ENCODE measurements around the gene SLC7A5. TPM values are rescaled to one million over a fixed set of nuclear protein-coding genes. Genes with fewer than 3 reads are reported as not detected.

SLC7A5 gene
- total RNA-seq, 1 donor from 2014 or later, result 7.6 TPM

DNA sequence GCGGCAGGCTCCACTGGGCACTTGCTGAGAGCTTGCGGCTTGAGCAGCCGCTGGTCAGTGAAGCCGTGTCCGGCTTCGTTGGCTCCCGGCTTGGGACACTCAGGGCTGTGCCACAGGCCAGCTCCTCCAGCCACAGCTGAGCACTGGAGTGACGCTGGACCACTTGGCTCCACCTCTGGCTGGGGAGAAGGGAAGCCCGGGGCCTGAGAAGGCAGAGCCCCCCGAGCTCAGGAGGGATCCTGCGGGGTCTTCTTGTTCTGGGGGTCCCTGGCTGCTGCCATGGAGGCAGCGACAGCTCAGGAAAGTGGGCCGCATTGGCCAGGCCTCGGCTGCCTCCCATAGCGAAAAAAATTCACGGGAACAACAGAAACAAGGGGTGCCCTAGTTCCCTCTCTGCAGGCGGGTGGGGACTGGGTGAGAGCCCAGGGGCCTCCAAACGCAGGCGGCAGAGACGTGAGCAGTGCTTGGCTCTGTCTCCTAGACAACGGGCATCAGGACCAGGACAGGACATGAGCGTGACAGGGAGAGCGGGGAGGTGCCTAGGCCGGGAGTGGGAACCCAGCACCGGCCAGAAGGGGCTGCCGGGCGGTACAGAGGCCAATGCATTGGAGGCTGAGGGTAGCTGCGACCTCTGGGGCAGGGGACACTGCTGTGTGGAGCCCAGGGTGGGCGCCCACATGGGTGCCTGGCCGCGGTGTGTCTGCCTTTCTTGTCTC lies 37.7 kb downstream of the SLC7A5 start:
- Histone ChIP-seq H3K4me3 (no peak overlapping the region), H3K9me3 (no peaks in the 10 kb centered on the region), H3K4me1 (no peaks in the 10 kb centered on the region), H3K27me3 (no peaks in the 10 kb centered on the region), H3K36me3 (no peaks in the 10 kb centered on the region), H3K27ac (no peak overlapping the region)
- intact Hi-C loops (cut with DNase I), result no loop called here
- TF ChIP-seq, protein P1, sequence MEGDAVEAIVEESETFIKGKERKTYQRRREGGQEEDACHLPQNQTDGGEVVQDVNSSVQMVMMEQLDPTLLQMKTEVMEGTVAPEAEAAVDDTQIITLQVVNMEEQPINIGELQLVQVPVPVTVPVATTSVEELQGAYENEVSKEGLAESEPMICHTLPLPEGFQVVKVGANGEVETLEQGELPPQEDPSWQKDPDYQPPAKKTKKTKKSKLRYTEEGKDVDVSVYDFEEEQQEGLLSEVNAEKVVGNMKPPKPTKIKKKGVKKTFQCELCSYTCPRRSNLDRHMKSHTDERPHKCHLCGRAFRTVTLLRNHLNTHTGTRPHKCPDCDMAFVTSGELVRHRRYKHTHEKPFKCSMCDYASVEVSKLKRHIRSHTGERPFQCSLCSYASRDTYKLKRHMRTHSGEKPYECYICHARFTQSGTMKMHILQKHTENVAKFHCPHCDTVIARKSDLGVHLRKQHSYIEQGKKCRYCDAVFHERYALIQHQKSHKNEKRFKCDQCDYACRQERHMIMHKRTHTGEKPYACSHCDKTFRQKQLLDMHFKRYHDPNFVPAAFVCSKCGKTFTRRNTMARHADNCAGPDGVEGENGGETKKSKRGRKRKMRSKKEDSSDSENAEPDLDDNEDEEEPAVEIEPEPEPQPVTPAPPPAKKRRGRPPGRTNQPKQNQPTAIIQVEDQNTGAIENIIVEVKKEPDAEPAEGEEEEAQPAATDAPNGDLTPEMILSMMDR (IDR thresholded peaks at IDR 0.05), result no peak
- DNase-seq (ENCODE audit: low spot score in 2 of 2), result no peak

- H3K9me3 ChIP-seq, result no peaks in the 10 kb centered on the region
- no peak for DNase-seq (ENCODE audit: low spot score in 2 of 2)
- H3K27me3 ChIP-seq, result no peaks in the 10 kb centered on the region
- TF ChIP-seq, protein P1 (IDR thresholded peaks at IDR 0.05), result no peak
- no peak overlapping the region for H3K4me3 ChIP-seq
- H3K36me3 ChIP-seq, result no peaks in the 10 kb centered on the region
- intact Hi-C loops (cut with DNase I), result no loop called here
- no peaks in the 10 kb centered on the region for H3K4me1 ChIP-seq
- H3K27ac ChIP-seq, result no peak overlapping the region
Measured at GRCh38 chr16:87830673-87831420, 38.5 kb downstream of the SLC7A5 start.

GRCh38 chr16:87829988-87830672 lies 39.2 kb downstream of the SLC7A5 start:
- no peaks in the 10 kb centered on the region for H3K4me1 ChIP-seq
- intact Hi-C loops (cut with DNase I), result no loop called here
- H3K9me3 ChIP-seq, result no peaks in the 10 kb centered on the region
- TF ChIP-seq, protein P1 (IDR thresholded peaks at IDR 0.05), result no peak
- H3K27ac ChIP-seq, result no peak overlapping the region
- no peak overlapping the region for H3K4me3 ChIP-seq
- H3K27me3 ChIP-seq, result no peaks in the 10 kb centered on the region
- DNase-seq (ENCODE audit: low spot score in 2 of 2), result no peak
- H3K36me3 ChIP-seq, result no peaks in the 10 kb centered on the region

DNA sequence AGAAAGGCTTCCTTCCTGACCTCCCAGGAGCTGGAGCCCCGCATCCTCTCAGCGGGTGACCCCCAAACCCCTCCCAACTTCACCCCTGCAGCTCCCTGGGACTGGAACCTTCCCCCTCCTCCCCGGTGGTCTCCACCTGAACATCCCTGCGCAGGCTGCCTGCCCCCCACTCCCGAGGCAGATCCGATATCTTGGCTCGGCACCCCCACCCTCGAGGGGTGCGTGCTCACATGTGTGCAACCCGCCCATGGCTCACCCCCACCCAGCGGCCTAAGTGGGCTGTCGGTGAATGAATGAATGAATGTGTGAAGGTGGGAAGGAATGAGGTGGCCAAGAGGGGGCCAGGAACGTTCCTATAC lies 39.7 kb downstream of the SLC7A5 start:
- DNase-seq (ENCODE audit: low spot score in 2 of 2), result no peak
- intact Hi-C loops (cut with DNase I), result no loop called here
- no peak overlapping the region for H3K4me3 ChIP-seq
- no peak overlapping the region for H3K27ac ChIP-seq
- H3K9me3 ChIP-seq, result no peaks in the 10 kb centered on the region
- H3K27me3 ChIP-seq, result no peaks in the 10 kb centered on the region
- no peaks in the 10 kb centered on the region for H3K36me3 ChIP-seq
- TF ChIP-seq, protein P1 (IDR thresholded peaks at IDR 0.05), result no peak
- no peaks in the 10 kb centered on the region for H3K4me1 ChIP-seq

GRCh38 chr16:87828907-87829621 lies 40.2 kb downstream of the SLC7A5 start:
- intact Hi-C loops (cut with DNase I), result no loop called here
- DNase-seq (ENCODE audit: low spot score in 2 of 2), result no peak
- no peaks in the 10 kb centered on the region for H3K9me3 ChIP-seq
- H3K27ac ChIP-seq, result no peak overlapping the region
- H3K4me3 ChIP-seq, result no peak overlapping the region
- no peaks in the 10 kb centered on the region for H3K27me3 ChIP-seq
- no peaks in the 10 kb centered on the region for H3K4me1 ChIP-seq
- no peaks in the 10 kb centered on the region for H3K36me3 ChIP-seq
- TF ChIP-seq, protein P1 (IDR thresholded peaks at IDR 0.05), result no peak
